HCT116 (cell line): ENCODE data around the gene ATP5F1D. TPM values are rescaled to one million over a fixed set of nuclear protein-coding genes. Genes with fewer than 3 reads are reported as not detected.
A peak's percentile ranks its signal among the peaks of the same experiment; 100 is the strongest.

Experiments used
- ATAC-seq: fragments of 200-7000 bp; cut with Tn5 transposase; 2 replicates; pipeline ENCODE4 v1.9.1; 2020; ENCODE audit warnings: mild to moderate bottlenecking, moderate library complexity
- BruUV-seq: library from RNA; stranded (reverse); fragments of 400-500 nt; replicated peaks from 2 replicates; lab custom pipeline; 2021; lab: Mats Ljungman, UMichigan
- CTCF ChIA-PET: fragments of 300-600 bp; sonication (Branson Sonifier 250); formaldehyde crosslinking; loops from one replicate; lab custom pipeline; 2021; ENCODE audit warnings: antibody characterized with exemption; lab: Charles Lee
- POLR2A ChIA-PET: fragments of 300-600, 350-600 bp; sonication (Branson Sonifier 250); formaldehyde crosslinking; loops from one replicate; lab custom pipeline; 2021; ENCODE audit warnings: antibody characterized with exemption; lab: Charles Lee
- RAD21 ChIA-PET, 2 experiments: fragments of 300-600 bp; sonication (Branson Sonifier 250); formaldehyde crosslinking; loops; one replicate each; lab custom pipeline; 2023; ENCODE audit warnings: low total read pairs in 2 of 2; ENCODE audit not compliant: uncharacterized antibody in 2 of 2, unreplicated experiment in 2 of 2, low non-redundant PET in 1 of 2; lab: Charles Lee
- DNase-seq: peaks from one replicate; pipeline ENCODE4 v3.0.0-alpha.2; 2010; ENCODE audit warnings: low read depth, low spot score
- H2AFZ ChIP-seq: fragments of 200-600 bp; shearing (Covaris generic), sonication (generic); 2 replicates; pipeline ENCODE4 v1.6.1; 2017; ENCODE audit warnings: low read depth, mixed run types, mixed read lengths, antibody characterized with exemption, low read length; ENCODE audit not compliant: poor library complexity, severe bottlenecking
- H3K27ac ChIP-seq: 2 replicates; pipeline ENCODE4 v1.5.1; 2012; ENCODE audit warnings: low read depth, low read length
- H3K27me3 ChIP-seq: fragments of 200-600 bp; sonication (generic); 2 replicates; pipeline ENCODE4 v1.6.1; 2016; ENCODE audit warnings: mixed run types, low read length, mixed read lengths; ENCODE audit not compliant: insufficient read depth
- H3K36me3 ChIP-seq, 2 experiments: fragments of 200-500 bp in 1 of 2; fragments of 200-600 bp in 1 of 2; sonication (Bioruptor generic) in 1 of 2; sonication (generic) in 1 of 2; 2 replicates each; pipeline versions ENCODE4 v1.5.1 to v1.6.1; 2014 to 2016; ENCODE audit warnings: low read length in 2 of 2, inconsistent platforms in 1 of 2, mixed read lengths in 1 of 2, mixed run types in 1 of 2; ENCODE audit not compliant: insufficient read depth in 2 of 2, control insufficient read depth in 1 of 2
- H3K4me1 ChIP-seq, 2 experiments: fragments of 200-600 bp in 1 of 2; sonication (generic) in 1 of 2; 2 replicates each; pipeline versions ENCODE4 v1.5.1 to v1.6.1; 2012 to 2017; ENCODE audit warnings: low read length in 2 of 2, inconsistent platforms in 1 of 2, mild to moderate bottlenecking in 1 of 2, mixed read lengths in 1 of 2, mixed run types in 1 of 2, moderate library complexity in 1 of 2; ENCODE audit not compliant: insufficient read depth in 2 of 2, control insufficient read depth in 1 of 2
- H3K4me2 ChIP-seq: fragments of 200-600 bp; sonication (generic); 2 replicates; pipeline ENCODE4 v1.6.1; 2017; ENCODE audit warnings: mixed run types, low read length, mixed read lengths
- H3K4me3 ChIP-seq, 2 experiments: fragments of 200-600 bp in 1 of 2; sonication (generic) in 1 of 2; replicated peaks in 1 of 2; 2 replicates each; pipeline ENCODE4 v1.5.1; 2011 to 2016; ENCODE audit warnings: low read length in 2 of 2, control low read depth in 1 of 2, low read depth in 1 of 2, mild to moderate bottlenecking in 1 of 2, mixed read lengths in 1 of 2, mixed run types in 1 of 2
- H3K79me2 ChIP-seq: fragments of 200-600 bp; sonication (generic); 2 replicates; pipeline ENCODE4 v1.6.1; 2017; ENCODE audit warnings: mild to moderate bottlenecking, mixed run types, low read length, moderate library complexity, mixed read lengths; ENCODE audit not compliant: insufficient read depth
- H3K9ac ChIP-seq: fragments of 200-600 bp; sonication (generic); 2 replicates; pipeline ENCODE4 v1.6.1; 2016; ENCODE audit warnings: low read length, mixed read lengths
- H3K9me2 ChIP-seq: fragments of 200-600 bp; sonication (generic), shearing (Covaris generic); 2 replicates; pipeline ENCODE4 v1.6.1; 2017; ENCODE audit warnings: mixed run types, mild to moderate bottlenecking, moderate library complexity; ENCODE audit not compliant: insufficient read depth
- H3K9me3 ChIP-seq, 2 experiments: fragments of 200-500 bp in 1 of 2; fragments of 200-600 bp in 1 of 2; sonication (Bioruptor generic) in 1 of 2; sonication (generic) in 1 of 2; 2 replicates each; pipeline ENCODE4 v1.6.1; 2014 to 2017; ENCODE audit warnings: low read length in 2 of 2, mixed read lengths in 2 of 2, inconsistent platforms in 1 of 2, low read depth in 1 of 2, mild to moderate bottlenecking in 1 of 2, mixed run types in 1 of 2, moderate library complexity in 1 of 2; ENCODE audit not compliant: control insufficient read depth in 1 of 2, insufficient read depth in 1 of 2
- H4K20me1 ChIP-seq: fragments of 200-600 bp; sonication (generic), shearing (Covaris generic); 2 replicates; pipeline ENCODE4 v1.6.1; 2017; ENCODE audit warnings: mixed run types, mild to moderate bottlenecking, moderate library complexity; ENCODE audit not compliant: insufficient read depth
- CBX3 ChIP-seq: IDR thresholded peaks from 2 replicates; pipeline ENCODE4 v1.6.1; 2012; ENCODE audit warnings: low read depth
- EZH2 ChIP-seq: fragments of 200-600 bp; sonication (generic); IDR thresholded peaks from 2 replicates; pipeline ENCODE4 v1.6.1; 2017; ENCODE audit warnings: antibody characterized with exemption, mixed run types
- POLR2AphosphoS5 ChIP-seq: IDR thresholded peaks from 2 replicates; pipeline ENCODE4 v1.6.1; 2011; ENCODE audit warnings: mild to moderate bottlenecking, low read depth, low read length, moderate library complexity
- RAD21 ChIP-seq: IDR thresholded peaks from 2 replicates; pipeline ENCODE4 v1.6.1; 2012; ENCODE audit warnings: low read depth, mild to moderate bottlenecking
- TCF7L2 ChIP-seq: IDR thresholded peaks from 2 replicates; pipeline ENCODE4 v1.7.0; 2011; ENCODE audit warnings: borderline replicate concordance, inconsistent platforms; ENCODE audit not compliant: insufficient read depth, insufficient read length; ENCODE audit errors: extremely low read depth
- intact Hi-C: fragments of 100-400 bp; cut with micrococcal nuclease; formaldehyde crosslinking; loops from 2 replicates; pipeline ENCODE4 v1.10.0; 2022
- total RNA-seq: library from RNA; stranded (reverse); gene quantifications from one replicate; pipeline ENCODE4 v1.2.1, GENCODE V29; 2021; ENCODE audit not compliant: unreplicated experiment
- TF ChIP-seq, protein P1 (sequence below), 3 experiments: fragments of 200-600 bp in 1 of 3; sonication (generic) in 1 of 3; IDR thresholded peaks in 2 of 3; conservative IDR thresholded peaks in 1 of 3; 2 replicates each; pipeline ENCODE4 v1.5.1; 2012 to 2017; ENCODE audit warnings: low read depth in 2 of 3, low read length in 2 of 3, antibody characterized with exemption in 1 of 3, borderline replicate concordance in 1 of 3, control low read depth in 1 of 3, mild to moderate bottlenecking in 1 of 3, mixed read lengths in 1 of 3, mixed run types in 1 of 3, moderate library complexity in 1 of 3; ENCODE audit not compliant: insufficient read depth in 1 of 3

Gene ATP5F1D
- total RNA-seq, 1 experiment from 2014 or later = 428 TPM

DNA sequence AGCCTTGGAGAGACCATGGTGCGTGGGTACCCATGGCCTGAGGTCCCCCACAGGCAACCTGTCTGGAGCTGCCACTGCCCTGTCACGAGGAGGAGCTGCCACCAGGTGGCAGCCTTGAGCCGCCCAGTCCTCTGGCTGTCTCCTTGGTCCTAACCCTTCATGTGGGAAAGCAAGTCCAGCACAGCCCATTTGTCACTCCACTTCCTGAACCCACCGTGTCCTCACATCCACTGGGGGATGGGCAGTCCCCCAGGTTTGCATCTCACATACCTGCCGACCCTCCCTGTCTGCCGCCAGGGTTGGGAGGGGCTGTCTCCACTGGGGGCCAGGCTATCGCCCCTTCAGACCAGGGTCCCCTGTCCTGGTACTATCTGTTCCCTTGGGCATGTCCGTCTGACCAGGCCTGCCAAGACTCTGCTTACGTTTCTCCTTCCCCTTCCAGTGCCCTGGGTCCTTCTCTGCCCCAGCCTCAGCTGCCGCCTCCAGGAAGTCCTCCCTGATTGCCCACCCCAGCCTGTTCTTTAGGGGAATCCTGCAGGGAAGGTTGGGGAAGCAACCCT is 38.3 kb downstream of the ATP5F1D start:
- no peaks in the 10 kb centered on the region for H3K9me3 ChIP-seq
- intact Hi-C loops = loop anchor here (1.0 to 10.0 kb wide), 2 partner anchors 92 to 125 kb away; partner anchors contain the start of genes DAZAP1 and GAMT
- ATAC-seq (peak; percentile 42), DNase-seq (peak; percentile 64)
- ChIA-PET POLR2A (interaction anchor here (1.0 kb wide), 1 partner anchor 11 kb away, joined by 11 read pairs; the partner anchor contains the start of gene CIRBP), RAD21 (interaction anchor here (0.5 to 1.0 kb wide), 5 partner anchors 33 to 252 kb away, joined by 3 to 4 read pairs (median 3); no protein-coding TSS in a partner anchor), CTCF (interaction anchor here (0.9 to 1.4 kb wide), 6 partner anchors 13 to 266 kb away, joined by 3 to 7 read pairs (median 4); no protein-coding TSS in a partner anchor)
- TF ChIP-seq CBX3 = no peak
- no peak for TF ChIP-seq EZH2
- TF ChIP-seq, protein P1, sequence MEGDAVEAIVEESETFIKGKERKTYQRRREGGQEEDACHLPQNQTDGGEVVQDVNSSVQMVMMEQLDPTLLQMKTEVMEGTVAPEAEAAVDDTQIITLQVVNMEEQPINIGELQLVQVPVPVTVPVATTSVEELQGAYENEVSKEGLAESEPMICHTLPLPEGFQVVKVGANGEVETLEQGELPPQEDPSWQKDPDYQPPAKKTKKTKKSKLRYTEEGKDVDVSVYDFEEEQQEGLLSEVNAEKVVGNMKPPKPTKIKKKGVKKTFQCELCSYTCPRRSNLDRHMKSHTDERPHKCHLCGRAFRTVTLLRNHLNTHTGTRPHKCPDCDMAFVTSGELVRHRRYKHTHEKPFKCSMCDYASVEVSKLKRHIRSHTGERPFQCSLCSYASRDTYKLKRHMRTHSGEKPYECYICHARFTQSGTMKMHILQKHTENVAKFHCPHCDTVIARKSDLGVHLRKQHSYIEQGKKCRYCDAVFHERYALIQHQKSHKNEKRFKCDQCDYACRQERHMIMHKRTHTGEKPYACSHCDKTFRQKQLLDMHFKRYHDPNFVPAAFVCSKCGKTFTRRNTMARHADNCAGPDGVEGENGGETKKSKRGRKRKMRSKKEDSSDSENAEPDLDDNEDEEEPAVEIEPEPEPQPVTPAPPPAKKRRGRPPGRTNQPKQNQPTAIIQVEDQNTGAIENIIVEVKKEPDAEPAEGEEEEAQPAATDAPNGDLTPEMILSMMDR (IDR thresholded peaks at IDR 0.05 in 2 of 3, conservative IDR thresholded peaks at IDR 0.05 in 1 of 3; ENCODE audit: borderline replicate concordance in 1 of 3, insufficient read depth in 1 of 3, low read depth in 2 of 3, low read length in 2 of 3) = peak in 2 of 3 experiments; percentile 97 to 98; a peak in 5 of 6 replicates
- no peak for TF ChIP-seq TCF7L2
- TF ChIP-seq POLR2AphosphoS5 = 0 out of 2 replicates have a peak, but pooled peaks have one; percentile 26
- peak; percentile 91 for TF ChIP-seq RAD21
- no peaks in the 10 kb centered on the region for H3K27me3 ChIP-seq
- peaks cover 0 to 7% of the 10 kb centered on the region in 2 experiments; a peak in 1 of 4 replicates for H3K36me3 ChIP-seq
- H3K4me3 ChIP-seq = no peak overlapping the region
- BruUV-seq = no TSS peak
- H2AFZ ChIP-seq = no peak overlapping the region
- no peaks in the 10 kb centered on the region for H3K9me2 ChIP-seq
- H3K9ac ChIP-seq = no peak overlapping the region
- H4K20me1 ChIP-seq = no peaks in the 10 kb centered on the region
- peak overlapping the region; percentile 32; the same call in 1 of the 2 replicates for H3K27ac ChIP-seq
- peaks cover 18% of the 10 kb centered on the region for H3K79me2 ChIP-seq
- H3K4me2 ChIP-seq = no peak overlapping the region
- H3K4me1 ChIP-seq = peaks cover 7 to 33% of the 10 kb centered on the region in 2 experiments; a peak in 3 of 4 replicates
